OCI-LY7 (cell line): ENCODE measurements around the gene ZGPAT. TPM values are rescaled to one million over a fixed set of nuclear protein-coding genes. Genes with fewer than 3 reads are reported as not detected.

ENCODE experiments used
- BruUV-seq: library from RNA; stranded (reverse); fragments of 400-500 nt; replicated peaks from 2 replicates; lab custom pipeline; 2021; lab: Mats Ljungman, UMichigan
- CTCF ChIA-PET: fragments of 300-600 bp; sonication (Branson Sonifier 250); formaldehyde crosslinking; loops from one replicate; lab custom pipeline; 2022; ENCODE audit warnings: antibody characterized with exemption; ENCODE audit not compliant: unreplicated experiment; lab: Charles Lee
- POLR2A ChIA-PET: fragments of 300-600 bp; sonication (Branson Sonifier 250); formaldehyde crosslinking; loops from one replicate; lab custom pipeline; 2022; ENCODE audit warnings: antibody characterized with exemption; lab: Charles Lee
- DNase-seq: peaks from one replicate; pipeline ENCODE4 v3.0.0-alpha.2; 2015; ENCODE audit warnings: low spot score
- H2AFZ ChIP-seq: fragments of 200-600 bp; sonication (generic), shearing (Covaris generic); 2 replicates; pipeline ENCODE4 v1.6.1; 2014; ENCODE audit warnings: mild to moderate bottlenecking, antibody characterized with exemption, low read length, moderate library complexity
- H3K27ac ChIP-seq: fragments of 200-600 bp; sonication (generic); 2 replicates; pipeline ENCODE4 v1.5.1; 2014; ENCODE audit warnings: mixed run types, low read depth, mild to moderate bottlenecking, moderate library complexity, low read length, inconsistent platforms; ENCODE audit not compliant: poor library complexity, severe bottlenecking
- H3K36me3 ChIP-seq: fragments of 200-600 bp; sonication (generic); 2 replicates; pipeline ENCODE4 v1.6.1; 2014; ENCODE audit warnings: mild to moderate bottlenecking, antibody characterized with exemption, low read length, moderate library complexity, mixed read lengths; ENCODE audit not compliant: insufficient read depth
- H3K4me1 ChIP-seq: fragments of 200-600 bp; sonication (generic); 2 replicates; pipeline ENCODE4 v1.5.1; 2014; ENCODE audit warnings: mild to moderate bottlenecking, low read length; ENCODE audit not compliant: insufficient read depth, poor library complexity, severe bottlenecking
- H3K4me2 ChIP-seq: fragments of 200-600 bp; sonication (generic); 2 replicates; pipeline ENCODE4 v1.6.1; 2014; ENCODE audit warnings: mild to moderate bottlenecking, low read length
- H3K4me3 ChIP-seq: fragments of 200-600 bp; sonication (generic); 2 replicates; pipeline ENCODE4 v1.5.1; 2014; ENCODE audit warnings: mild to moderate bottlenecking, low read depth, low read length; ENCODE audit not compliant: poor library complexity, severe bottlenecking
- H3K79me2 ChIP-seq: fragments of 200-600 bp; sonication (generic); 2 replicates; pipeline ENCODE4 v1.6.1; 2016; ENCODE audit warnings: low read depth, mild to moderate bottlenecking, low read length, moderate library complexity, mixed read lengths; ENCODE audit not compliant: insufficient read depth
- H3K9me2 ChIP-seq: fragments of 200-600 bp; sonication (generic); 2 replicates; pipeline ENCODE4 v1.6.1; 2016; ENCODE audit warnings: mild to moderate bottlenecking, low read length, mixed read lengths; ENCODE audit not compliant: insufficient read depth
- H3K9me3 ChIP-seq: fragments of 200-600 bp; sonication (generic); 2 replicates; pipeline ENCODE4 v1.6.1; 2014; ENCODE audit warnings: mild to moderate bottlenecking, mixed run types, low read length, mixed read lengths
- H4K20me1 ChIP-seq: fragments of 200-600 bp; sonication (generic); 2 replicates; pipeline ENCODE4 v1.6.1; 2014; ENCODE audit warnings: mild to moderate bottlenecking, antibody characterized with exemption, low read length, moderate library complexity, mixed read lengths; ENCODE audit not compliant: insufficient read depth
- EZH2phosphoT487 ChIP-seq: fragments of 200-600 bp; sonication (generic); IDR thresholded peaks from 2 replicates; pipeline ENCODE4 v1.6.1; 2018; ENCODE audit warnings: low read depth, borderline replicate concordance, mild to moderate bottlenecking, mixed run types, antibody characterized with exemption, low read length, moderate library complexity, mixed read lengths
- intact Hi-C: fragments of 100-400 bp; cut with micrococcal nuclease; formaldehyde crosslinking; loops from one replicate; pipeline ENCODE4 v1.10.0; 2022; ENCODE audit not compliant: unreplicated experiment
- small RNA-seq: library from RNA; depleted of rRNA; stranded (forward); fragments of <200 nt; gene quantifications from one replicate; pipeline ENCODE3, GENCODE V24; 2014
- total RNA-seq, 2 experiments: library from RNA; depleted of rRNA in 1 of 2; stranded (reverse); fragments of >200 nt in 1 of 2; shearing (Covaris generic) in 1 of 2; gene quantifications; 2 replicates each; pipeline ENCODE4 v1.2.3, GENCODE V29; 2014 to 2022
- TF ChIP-seq, protein P1 (sequence below): fragments of 200-600 bp; sonication (generic); conservative IDR thresholded peaks from 2 replicates; pipeline ENCODE4 v1.5.1; 2014; ENCODE audit warnings: mild to moderate bottlenecking, antibody characterized with exemption, low read length, moderate library complexity, mixed read lengths

ZGPAT gene
- total RNA-seq, 2 experiments from 2014 or later = 43.9 to 55.4 TPM

- H3K4me1 ChIP-seq = peaks cover 32% of the 10 kb centered on the region
- intact Hi-C loops = no loop called here
- CTCF ChIA-PET = no interaction called here
- H2AFZ ChIP-seq = no peak overlapping the region
- H3K36me3 ChIP-seq = no peaks in the 10 kb centered on the region
- no peak overlapping the region for H3K4me3 ChIP-seq
- no peak overlapping the region for H3K27ac ChIP-seq
- TF ChIP-seq EZH2phosphoT487 = no peak
- BruUV-seq = no TSS peak
- no peaks in the 10 kb centered on the region for H3K9me2 ChIP-seq
- no peaks in the 10 kb centered on the region for H3K79me2 ChIP-seq
- no peak overlapping the region for H3K4me2 ChIP-seq
- no peaks in the 10 kb centered on the region for H3K9me3 ChIP-seq
- POLR2A ChIA-PET = no interaction called here
- no peaks in the 10 kb centered on the region for H4K20me1 ChIP-seq
- no peak for DNase-seq
These were observed 76.1 kb downstream of the ZGPAT start for GRCh38 chr20:63783970-63784369.

- peak overlapping the region; percentile 59 for H2AFZ ChIP-seq
These were observed 77.9 kb downstream of the ZGPAT start for GRCh38 chr20:63785691-63786131.

More at GRCh38 chr20:63785691-63786131, 77.9 kb downstream of the ZGPAT start:
- POLR2A ChIA-PET = no interaction called here
- Histone ChIP-seq H3K4me3 (no peak overlapping the region), H3K27ac (no peak overlapping the region), H3K36me3 (no peaks in the 10 kb centered on the region), H4K20me1 (no peaks in the 10 kb centered on the region), H3K79me2 (no peaks in the 10 kb centered on the region), H3K9me3 (no peaks in the 10 kb centered on the region), H3K4me2 (peak overlapping the region; percentile 34; the same call in 1 of the 2 replicates), H3K9me2 (no peaks in the 10 kb centered on the region), H3K4me1 (peaks cover 32% of the 10 kb centered on the region)
- CTCF ChIA-PET = no interaction called here
- no peak for TF ChIP-seq EZH2phosphoT487
- TF ChIP-seq, protein P1, sequence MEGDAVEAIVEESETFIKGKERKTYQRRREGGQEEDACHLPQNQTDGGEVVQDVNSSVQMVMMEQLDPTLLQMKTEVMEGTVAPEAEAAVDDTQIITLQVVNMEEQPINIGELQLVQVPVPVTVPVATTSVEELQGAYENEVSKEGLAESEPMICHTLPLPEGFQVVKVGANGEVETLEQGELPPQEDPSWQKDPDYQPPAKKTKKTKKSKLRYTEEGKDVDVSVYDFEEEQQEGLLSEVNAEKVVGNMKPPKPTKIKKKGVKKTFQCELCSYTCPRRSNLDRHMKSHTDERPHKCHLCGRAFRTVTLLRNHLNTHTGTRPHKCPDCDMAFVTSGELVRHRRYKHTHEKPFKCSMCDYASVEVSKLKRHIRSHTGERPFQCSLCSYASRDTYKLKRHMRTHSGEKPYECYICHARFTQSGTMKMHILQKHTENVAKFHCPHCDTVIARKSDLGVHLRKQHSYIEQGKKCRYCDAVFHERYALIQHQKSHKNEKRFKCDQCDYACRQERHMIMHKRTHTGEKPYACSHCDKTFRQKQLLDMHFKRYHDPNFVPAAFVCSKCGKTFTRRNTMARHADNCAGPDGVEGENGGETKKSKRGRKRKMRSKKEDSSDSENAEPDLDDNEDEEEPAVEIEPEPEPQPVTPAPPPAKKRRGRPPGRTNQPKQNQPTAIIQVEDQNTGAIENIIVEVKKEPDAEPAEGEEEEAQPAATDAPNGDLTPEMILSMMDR = no peak
- DNase-seq = no peak
- intact Hi-C loops = loop anchor here (2.0 to 5.0 kb wide), 3 partner anchors 78 to 189 kb away; partner anchors contain the start of genes ARFRP1, TPD52L2 and ZGPAT
- no TSS peak for BruUV-seq

Small RNA genes lying within 50 kb of the gene (small RNA-seq; reads per million reads assigned to genes)
- gene LIME1 = not detected
- not detected for gene TNFRSF6B

Other genes starting within 250 kb of the ZGPAT start
- not detected in 2 replicates for gene KCNQ2, start 235.4 kb upstream of the ZGPAT start, total RNA-seq (2014; rRNA removed; shearing (Covaris generic))
- gene KCNQ2, start 235.4 kb upstream of the ZGPAT start, total RNA-seq (2022) = not detected in 2 replicates
- gene EEF1A2, start 209.0 kb upstream of the ZGPAT start, total RNA-seq (2014; rRNA removed; shearing (Covaris generic)) = 0.22 and 0.36 TPM in 2 replicates
- gene EEF1A2, start 209.0 kb upstream of the ZGPAT start, total RNA-seq (2022) = 0.92 TPM in 1 of 2 replicates, not detected in the other
- gene PPDPF, start 187.3 kb upstream of the ZGPAT start, total RNA-seq (2014; rRNA removed; shearing (Covaris generic)) = 16.5 and 34.9 TPM in 2 replicates
- 117 and 126 TPM in 2 replicates for gene PPDPF, start 187.3 kb upstream of the ZGPAT start, total RNA-seq (2022)
- gene PTK6, start 170.7 kb upstream of the ZGPAT start, total RNA-seq (2014; rRNA removed; shearing (Covaris generic)) = 0.05 and 0.13 TPM in 2 replicates
- gene PTK6, start 170.7 kb upstream of the ZGPAT start, total RNA-seq (2022) = 1.8 and 2.0 TPM in 2 replicates
- not detected in 2 replicates for gene SRMS, start 160.3 kb upstream of the ZGPAT start, total RNA-seq (2014; rRNA removed; shearing (Covaris generic))
- gene SRMS, start 160.3 kb upstream of the ZGPAT start, total RNA-seq (2022) = 0.42 TPM in 1 of 2 replicates, not detected in the other
- 0.15 and 0.41 TPM in 2 replicates for gene FNDC11, start 153.9 kb upstream of the ZGPAT start, total RNA-seq (2014; rRNA removed; shearing (Covaris generic))
- gene FNDC11, start 153.9 kb upstream of the ZGPAT start, total RNA-seq (2022) = 2.1 and 3.0 TPM in 2 replicates
- gene HELZ2, start 133.8 kb upstream of the ZGPAT start, total RNA-seq (2014; rRNA removed; shearing (Covaris generic)) = 3.6 and 6.5 TPM in 2 replicates
- gene HELZ2, start 133.8 kb upstream of the ZGPAT start, total RNA-seq (2022) = 8.3 and 8.6 TPM in 2 replicates
- 14.3 and 15.6 TPM in 2 replicates for gene GMEB2, start 80.9 kb upstream of the ZGPAT start, total RNA-seq (2014; rRNA removed; shearing (Covaris generic))
- gene GMEB2, start 80.9 kb upstream of the ZGPAT start, total RNA-seq (2022) = 15.0 and 15.6 TPM in 2 replicates
- 4.0 and 6.7 TPM in 2 replicates for gene STMN3, start 54.6 kb upstream of the ZGPAT start, total RNA-seq (2014; rRNA removed; shearing (Covaris generic))
- 6.7 and 7.5 TPM in 2 replicates for gene STMN3, start 54.6 kb upstream of the ZGPAT start, total RNA-seq (2022)
- gene RTEL1, start 49.7 kb upstream of the ZGPAT start, total RNA-seq (2014; rRNA removed; shearing (Covaris generic)) = 20.0 and 22.5 TPM in 2 replicates
- 47.2 and 55.0 TPM in 2 replicates for gene RTEL1, start 49.7 kb upstream of the ZGPAT start, total RNA-seq (2022)
- 1.4 and 6.6 TPM in 2 replicates for gene TNFRSF6B, start 11.4 kb upstream of the ZGPAT start, total RNA-seq (2014; rRNA removed; shearing (Covaris generic))
- gene TNFRSF6B, start 11.4 kb upstream of the ZGPAT start, total RNA-seq (2022) = 1.0 TPM in 1 of 2 replicates, not detected in the other
- 47.9 and 53.3 TPM in 2 replicates for gene ARFRP1, start 63 bp upstream of the ZGPAT start, total RNA-seq (2014; rRNA removed; shearing (Covaris generic))
- gene ARFRP1, start 63 bp upstream of the ZGPAT start, total RNA-seq (2022) = 82.1 and 85.6 TPM in 2 replicates
- gene LIME1, start 28.6 kb downstream of the ZGPAT start, total RNA-seq (2014; rRNA removed; shearing (Covaris generic)) = 66.3 and 76.4 TPM in 2 replicates
- 67.9 and 75.6 TPM in 2 replicates for gene LIME1, start 28.6 kb downstream of the ZGPAT start, total RNA-seq (2022)
- 69.8 and 77.9 TPM in 2 replicates for gene SLC2A4RG, start 31.7 kb downstream of the ZGPAT start, total RNA-seq (2014; rRNA removed; shearing (Covaris generic))
- 110 and 113 TPM in 2 replicates for gene SLC2A4RG, start 31.7 kb downstream of the ZGPAT start, total RNA-seq (2022)
- 0.57 and 1.3 TPM in 2 replicates for gene ZBTB46, start 123.2 kb downstream of the ZGPAT start, total RNA-seq (2014; rRNA removed; shearing (Covaris generic))
- 0.67 and 1.1 TPM in 2 replicates for gene ZBTB46, start 123.2 kb downstream of the ZGPAT start, total RNA-seq (2022)
- gene ABHD16B, start 153.5 kb downstream of the ZGPAT start, total RNA-seq (2014; rRNA removed; shearing (Covaris generic)) = not detected in 2 replicates
- gene ABHD16B, start 153.5 kb downstream of the ZGPAT start, total RNA-seq (2022) = 0.29 TPM in 1 of 2 replicates, not detected in the other
- 27.2 and 28.6 TPM in 2 replicates for gene TPD52L2, start 157.2 kb downstream of the ZGPAT start, total RNA-seq (2014; rRNA removed; shearing (Covaris generic))
- 47.0 and 51.0 TPM in 2 replicates for gene TPD52L2, start 157.2 kb downstream of the ZGPAT start, total RNA-seq (2022)
- gene DNAJC5, start 187.1 kb downstream of the ZGPAT start, total RNA-seq (2014; rRNA removed; shearing (Covaris generic)) = 23.5 and 27.7 TPM in 2 replicates
- 24.1 and 27.5 TPM in 2 replicates for gene DNAJC5, start 187.1 kb downstream of the ZGPAT start, total RNA-seq (2022)
- gene UCKL1, start 248.4 kb downstream of the ZGPAT start, total RNA-seq (2014; rRNA removed; shearing (Covaris generic)) = 19.8 and 25.6 TPM in 2 replicates
- 42.6 and 43.0 TPM in 2 replicates for gene UCKL1, start 248.4 kb downstream of the ZGPAT start, total RNA-seq (2022)